HG03342 (cell line): ENCODE data around the gene IGSF5.
"Not testable (repeated sequence)": the region's sequence is repeated elsewhere in the genome, so short reads cannot be mapped to it uniquely, and the experiment has no call there.

Experiments used
- ATAC-seq: cut with Tn5 transposase; IDR thresholded peaks from one replicate; pipeline ENCODE4 v1.9.1; 2021; ENCODE audit warnings: mild to moderate bottlenecking, moderate library complexity; ENCODE audit not compliant: unreplicated experiment

The IGSF5 gene

DNA sequence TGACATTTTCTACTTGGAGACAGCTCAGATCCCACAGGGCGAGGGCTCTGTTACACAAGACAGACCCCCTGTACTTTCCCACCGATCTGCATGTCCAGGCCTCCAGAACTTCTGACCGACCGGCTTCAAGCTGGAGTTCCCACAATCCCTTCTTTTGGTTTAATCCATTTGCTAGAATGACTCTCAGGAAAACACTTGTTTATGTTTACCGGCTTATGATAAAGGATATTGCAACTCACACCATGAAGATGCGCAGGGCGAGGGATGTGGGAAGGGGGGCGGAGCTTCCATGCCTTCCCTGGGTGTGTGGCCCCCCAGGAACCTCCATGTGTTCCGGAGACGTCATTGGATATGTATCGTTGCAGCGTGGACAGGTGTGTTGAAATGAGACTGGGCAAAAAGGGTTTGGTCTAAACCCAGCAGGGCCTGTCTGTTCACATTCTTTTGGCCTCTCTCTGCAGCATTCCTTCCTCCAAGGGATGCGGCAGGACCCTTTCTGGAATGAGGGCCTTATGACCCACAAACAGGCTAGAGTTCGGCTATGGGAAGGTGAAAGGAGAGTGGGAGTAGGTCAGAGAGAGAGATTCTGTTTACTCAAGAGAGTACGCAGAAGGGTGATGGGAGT, 7.5 kb upstream of the IGSF5 start:
- no peak for ATAC-seq

DNA sequence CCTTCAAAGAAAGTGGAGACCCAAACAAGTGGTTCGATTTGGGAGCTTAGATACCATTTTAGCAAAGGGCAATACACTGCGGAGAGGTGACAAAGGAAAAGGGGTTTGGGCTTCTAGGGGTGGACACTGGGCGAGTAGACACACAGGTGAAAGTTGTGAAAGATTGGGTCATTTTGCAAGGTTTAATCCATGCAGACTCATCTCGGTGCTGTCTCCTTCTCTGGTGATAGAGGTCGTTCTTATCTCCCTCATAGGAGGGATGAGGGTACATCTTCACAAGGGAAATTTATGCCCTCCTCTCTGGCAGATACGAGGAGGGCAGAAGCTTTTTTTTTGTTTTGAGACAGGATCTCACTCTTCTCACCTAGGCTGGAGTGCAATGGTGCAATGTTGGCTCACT, 6.4 kb upstream of the IGSF5 start:
- no peak for ATAC-seq

DNA sequence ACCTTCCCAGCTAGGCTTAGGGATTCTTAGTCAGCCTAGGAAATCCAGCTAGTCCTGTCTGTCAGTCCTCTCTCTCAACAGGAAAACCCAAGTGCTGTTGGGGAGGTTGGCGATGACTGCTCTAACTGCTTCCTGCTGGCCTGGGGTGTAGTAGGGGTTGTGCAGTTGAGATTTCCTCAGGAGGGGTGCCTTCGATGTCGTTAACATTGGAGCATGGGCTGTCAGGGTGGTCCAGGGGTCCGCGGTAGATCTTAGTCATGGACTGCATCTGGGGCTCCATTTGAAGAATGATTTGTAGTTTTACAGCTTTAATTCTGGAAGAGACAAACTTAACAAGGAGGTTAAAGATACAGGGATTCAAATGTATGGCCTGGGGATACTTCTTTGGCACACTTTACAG, 5.5 kb upstream of the IGSF5 start:
- ATAC-seq = not testable (repeated sequence)

DNA sequence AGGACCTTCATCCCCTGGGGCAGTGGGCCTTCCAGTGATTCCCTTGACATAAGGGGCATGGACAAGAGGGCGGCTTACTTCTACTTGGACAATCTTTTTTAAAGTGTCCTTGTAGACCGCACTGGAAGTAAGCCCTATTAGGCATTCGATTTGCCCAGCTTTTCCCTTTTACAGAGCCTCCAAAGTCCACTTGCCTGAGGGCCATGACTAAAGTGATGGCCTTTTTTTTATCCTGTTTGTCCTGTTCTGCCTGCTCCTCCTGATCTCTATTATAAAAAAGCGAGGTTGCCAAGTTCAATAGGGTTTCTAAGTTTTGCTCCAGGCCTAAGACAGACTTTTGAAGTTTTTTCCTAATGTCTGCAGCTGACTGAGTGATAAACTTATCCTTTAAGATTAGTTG, 2.4 kb upstream of the IGSF5 start:
- not testable (repeated sequence) for ATAC-seq

DNA sequence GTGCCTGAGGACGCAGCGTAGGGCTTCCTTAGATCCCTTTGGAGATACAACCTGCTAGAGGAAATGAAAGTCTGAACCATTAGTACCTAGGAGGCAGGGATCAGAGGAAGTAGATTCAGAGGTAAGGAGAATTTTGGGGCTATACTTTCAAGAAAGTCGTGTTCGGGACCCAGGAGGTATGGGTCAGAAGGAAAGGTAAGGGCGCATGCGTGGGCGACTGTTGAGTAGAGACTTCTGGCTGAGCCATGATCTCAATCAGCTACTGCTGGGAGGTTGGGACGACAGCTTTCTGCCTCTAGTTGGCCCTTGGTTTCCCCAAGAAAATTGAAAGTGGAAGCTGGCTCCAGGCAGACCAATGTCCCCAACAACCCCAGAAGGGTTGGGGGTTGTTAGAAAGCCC, 349 bp downstream of the IGSF5 start:
- not testable (repeated sequence) for ATAC-seq

DNA sequence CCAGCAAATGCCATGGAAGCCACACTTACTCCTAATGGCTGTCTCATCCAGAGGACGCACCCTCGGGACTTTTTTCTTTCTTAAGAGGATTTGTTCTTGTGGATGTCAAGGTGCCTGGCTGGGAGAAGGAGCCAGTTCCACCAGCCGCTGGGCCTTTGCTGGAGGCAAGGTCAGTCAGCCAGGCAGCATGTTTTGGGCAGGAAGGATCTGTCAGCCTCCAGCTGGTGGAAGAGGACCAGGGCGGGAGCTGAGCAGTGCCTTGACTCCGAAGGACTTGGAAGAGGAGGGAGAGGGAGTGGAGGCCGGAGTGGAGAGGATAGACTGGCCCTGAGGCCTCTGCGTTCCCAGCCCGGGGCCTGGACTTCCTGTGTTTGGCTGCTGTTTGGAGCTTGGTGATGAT, 5.7 kb downstream of the IGSF5 start:
- no peak for ATAC-seq

DNA sequence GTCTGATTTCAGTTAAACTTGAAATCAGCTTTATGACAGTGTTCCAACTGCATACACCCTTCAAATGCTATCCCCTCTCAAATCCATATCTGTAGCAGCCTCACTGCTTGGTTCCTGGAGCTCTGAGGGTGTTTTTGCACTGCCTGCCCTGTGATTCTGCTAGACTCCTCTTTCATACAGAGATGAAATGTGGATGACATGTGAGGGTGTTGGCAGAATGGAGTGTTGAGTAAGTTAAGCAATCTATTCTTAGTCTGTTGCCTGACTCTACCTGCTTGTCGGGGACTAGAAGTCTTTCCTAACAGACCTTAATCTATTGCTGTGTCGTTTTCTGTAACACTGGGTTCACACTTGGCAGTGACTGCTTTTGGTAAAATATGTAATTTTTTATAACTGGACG, 9.8 kb downstream of the IGSF5 start:
- ATAC-seq = no peak

DNA sequence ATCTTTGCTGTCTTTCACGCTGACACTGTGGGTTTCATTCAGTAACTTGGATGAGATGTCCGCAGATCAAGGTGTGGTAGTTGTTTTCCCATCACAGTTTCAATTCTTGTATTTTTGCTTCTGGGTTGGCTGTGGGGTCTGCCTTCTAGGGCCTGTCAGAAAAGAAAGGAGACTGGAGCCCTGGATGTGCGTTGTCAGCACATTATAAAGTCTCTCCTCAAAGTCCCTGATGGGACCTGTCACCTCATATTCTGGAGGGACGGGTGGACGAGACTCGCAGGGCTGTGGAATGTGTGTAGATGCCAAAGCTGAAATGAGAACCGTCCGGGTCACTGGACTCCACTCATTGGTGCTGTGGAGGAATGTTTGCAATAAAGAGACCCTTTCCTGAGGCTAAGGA, 11.3 kb downstream of the IGSF5 start:
- no peak for ATAC-seq

DNA sequence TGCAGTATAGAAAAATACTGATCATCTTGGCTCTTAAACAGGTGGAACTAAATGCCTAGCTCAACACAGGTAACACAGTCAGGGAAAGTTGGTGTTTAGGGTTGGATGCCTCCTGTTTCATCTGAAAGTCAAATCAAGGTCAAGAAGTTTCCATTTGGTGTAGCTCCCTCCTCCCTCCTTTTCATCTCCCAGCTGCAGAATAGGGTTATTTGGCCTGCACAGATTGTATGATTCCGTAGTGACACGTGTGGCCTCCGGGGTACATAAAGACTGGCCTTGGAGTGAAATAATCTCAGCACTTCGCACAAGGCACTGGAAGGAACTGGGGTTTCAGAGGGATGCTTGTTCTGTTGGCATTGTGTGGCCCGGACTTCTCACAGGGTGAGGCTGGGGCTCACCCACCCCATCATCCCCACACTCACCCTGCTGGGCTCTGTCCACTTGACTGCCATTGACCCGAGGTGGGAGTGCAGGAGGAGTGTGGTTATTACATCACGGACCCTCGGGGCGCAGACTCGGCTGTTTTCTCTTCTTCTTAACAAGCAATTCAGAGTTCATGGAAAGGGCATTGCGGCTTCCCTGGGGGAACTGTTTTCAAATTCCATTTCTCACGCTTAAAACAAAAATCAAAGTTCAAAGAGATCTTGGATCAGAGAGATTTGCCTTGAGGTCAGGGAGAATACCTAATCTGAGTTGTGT, 18.4 kb downstream of the IGSF5 start:
- ATAC-seq = no peak

DNA sequence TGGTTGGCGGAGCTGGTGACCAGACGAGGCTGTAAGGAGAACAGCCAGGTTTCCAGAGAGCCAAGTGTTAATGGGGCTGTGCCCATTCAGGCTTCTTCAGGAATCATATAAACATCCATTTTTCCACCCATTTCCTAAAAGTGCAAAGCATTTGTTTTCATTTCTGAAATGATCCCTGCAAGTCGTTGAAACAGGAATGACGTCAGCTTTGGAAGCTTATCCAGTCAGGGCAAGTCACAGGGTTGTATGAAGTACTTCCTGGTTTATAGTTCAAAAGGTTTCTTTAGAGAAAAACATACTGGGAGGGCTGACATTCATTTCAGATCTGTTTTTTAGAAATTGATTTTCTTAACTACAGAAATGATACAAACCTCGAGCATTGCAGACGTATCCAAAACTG, 29.2 kb downstream of the IGSF5 start:
- ATAC-seq = no peak

DNA sequence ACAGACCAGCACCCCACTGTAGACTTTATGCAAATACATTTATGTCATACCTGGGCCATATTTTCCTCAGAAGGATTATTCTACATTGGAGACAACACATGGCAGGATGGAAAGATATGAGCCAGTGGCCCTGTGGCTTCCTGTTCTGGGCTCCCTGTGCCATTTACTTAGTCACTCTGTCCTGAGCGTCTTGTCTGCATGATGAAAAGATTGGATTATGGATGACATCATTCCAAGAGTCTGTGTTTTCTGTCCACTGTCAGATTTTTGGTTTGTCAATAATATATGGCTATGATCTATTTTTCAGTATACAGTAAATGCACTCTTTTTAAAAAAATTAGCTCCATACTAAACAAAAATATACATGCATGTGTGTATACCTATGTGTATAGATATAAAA, 30.8 kb downstream of the IGSF5 start:
- no peak for ATAC-seq

DNA sequence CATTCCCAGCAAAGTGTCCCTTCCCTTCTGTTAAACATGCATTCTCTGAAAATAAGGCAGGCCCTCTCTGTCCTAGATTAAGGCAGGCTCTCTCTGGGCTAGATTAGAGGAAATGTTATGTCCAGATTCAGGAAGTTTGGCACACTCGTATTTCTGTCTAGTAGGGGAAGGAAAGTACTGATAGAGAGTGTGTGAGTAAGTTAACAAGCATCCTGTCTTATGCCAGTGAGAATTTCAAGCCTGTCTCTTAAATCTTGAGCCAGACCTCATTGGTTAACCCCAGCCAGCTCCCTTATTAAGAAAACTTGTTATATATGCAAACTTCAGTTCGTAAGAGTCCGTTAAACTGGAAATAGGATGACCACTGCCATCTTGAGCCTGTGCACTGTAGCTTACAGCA, 31.6 kb downstream of the IGSF5 start:
- ATAC-seq = no peak

DNA sequence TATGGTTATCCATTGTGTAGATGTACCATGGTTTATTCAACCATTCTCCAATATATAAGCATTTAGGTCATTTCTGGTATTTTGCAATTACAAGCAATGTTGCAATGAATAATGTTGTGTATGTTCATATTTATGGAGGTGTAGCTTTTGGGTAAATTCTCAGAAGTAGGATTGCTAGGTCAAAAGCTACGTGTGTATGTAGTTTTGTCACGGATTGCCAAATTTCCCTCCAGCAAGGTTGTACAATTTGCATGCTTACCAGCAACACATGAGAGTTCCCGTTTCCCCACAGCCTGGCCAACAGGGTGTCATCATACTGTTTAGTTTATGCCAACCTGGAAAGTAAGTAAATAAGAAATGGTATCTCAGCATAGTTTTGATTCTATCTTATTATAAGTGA, 36.3 kb downstream of the IGSF5 start:
- ATAC-seq = no peak

DNA sequence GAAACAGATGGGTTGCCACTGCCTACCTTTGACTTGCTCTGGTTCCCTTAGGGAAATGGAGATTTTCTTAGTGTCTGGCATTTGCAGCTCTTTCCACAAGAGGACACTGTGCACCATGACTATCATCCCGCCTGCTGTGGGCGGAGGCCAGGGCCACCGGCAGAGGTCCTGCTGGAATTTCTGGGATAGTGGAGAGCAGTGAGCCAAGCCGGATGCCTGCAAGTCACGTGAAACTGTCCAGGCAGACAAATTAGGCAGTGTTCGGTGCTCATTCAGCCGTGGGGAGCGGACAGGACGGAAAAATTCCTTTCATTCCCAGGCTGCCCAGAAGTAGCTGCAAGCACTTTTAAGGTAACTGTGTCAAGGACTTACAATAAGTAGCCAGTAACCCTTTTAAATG, 43.4 kb downstream of the IGSF5 start:
- no peak for ATAC-seq

DNA sequence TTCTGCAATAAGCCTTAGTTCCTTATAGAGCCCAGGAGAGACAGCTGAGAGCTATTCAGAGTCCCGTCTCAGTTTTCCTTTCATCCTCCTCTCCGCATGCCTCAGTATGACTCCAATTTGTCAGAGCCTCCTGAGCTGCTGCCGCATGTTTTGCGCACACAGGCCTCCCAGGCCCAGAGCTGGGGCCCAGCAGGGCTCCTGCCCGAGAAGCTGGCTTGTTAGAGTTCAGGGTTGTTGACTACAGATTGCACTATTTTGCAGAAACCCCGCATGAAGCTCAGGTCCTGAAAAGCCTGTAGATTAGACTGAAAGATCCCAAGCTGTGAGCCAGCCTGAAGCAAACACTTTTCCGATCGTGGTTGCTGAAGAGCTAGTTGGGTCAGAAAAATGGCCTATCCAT, 51.5 kb downstream of the IGSF5 start:
- no peak for ATAC-seq

DNA sequence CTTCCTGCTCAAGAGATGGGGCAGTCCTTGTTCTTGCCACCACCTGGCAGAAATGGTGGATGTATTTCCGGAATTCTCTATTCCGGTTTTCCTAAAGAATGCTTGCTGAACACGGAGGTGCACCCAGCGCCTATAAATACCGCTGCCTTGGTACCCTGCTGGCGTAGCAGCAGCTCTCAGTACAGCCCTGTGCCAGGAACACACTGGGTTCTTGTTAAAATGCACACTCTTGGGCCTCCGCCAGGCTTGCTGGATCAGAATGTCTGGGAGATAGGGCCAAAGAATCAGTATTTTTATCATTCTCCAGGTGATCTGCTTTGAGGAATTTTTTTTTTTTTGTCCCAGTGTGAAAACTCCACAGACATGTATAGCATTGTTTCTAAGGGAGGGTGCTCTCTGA, 54.2 kb downstream of the IGSF5 start:
- no peak for ATAC-seq

DNA sequence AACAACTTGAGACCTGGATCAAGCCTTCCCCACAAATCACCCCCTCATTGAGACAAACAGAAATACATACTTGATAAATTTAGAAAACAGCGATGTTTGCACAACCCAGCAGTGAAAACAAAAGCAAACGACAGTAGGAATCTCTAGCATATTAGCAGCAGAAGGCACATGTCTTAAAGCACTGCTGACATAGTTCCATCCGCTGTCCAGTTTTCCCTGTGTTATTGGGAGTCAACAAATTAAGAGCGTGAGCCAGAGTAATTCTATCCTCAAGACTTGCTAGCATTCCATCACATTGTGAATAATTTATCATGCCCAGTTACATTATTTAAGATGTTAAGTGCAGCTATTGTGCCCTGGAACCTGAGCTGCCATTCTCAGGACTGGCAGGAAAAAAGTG, 55.3 kb downstream of the IGSF5 start:
- no peak for ATAC-seq

DNA sequence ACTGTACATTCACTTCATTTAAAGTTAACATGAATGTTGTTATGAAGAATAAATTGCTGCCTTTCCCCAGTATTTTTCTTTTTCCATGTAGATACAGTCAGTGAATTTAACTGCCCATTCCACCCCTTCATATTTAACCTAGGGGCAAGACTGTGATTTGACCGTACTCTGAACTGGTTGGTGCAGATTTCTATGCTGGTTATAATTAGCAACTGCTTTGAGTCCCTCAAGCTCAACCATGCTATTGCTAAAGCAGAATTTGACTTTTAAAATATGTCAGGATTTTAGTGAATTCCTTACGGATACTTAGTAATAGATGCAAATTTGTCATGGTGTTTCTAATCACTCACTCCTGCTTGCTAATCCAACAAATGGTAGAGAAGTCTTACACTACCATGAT, 57.2 kb downstream of the IGSF5 start:
- no peak for ATAC-seq

DNA sequence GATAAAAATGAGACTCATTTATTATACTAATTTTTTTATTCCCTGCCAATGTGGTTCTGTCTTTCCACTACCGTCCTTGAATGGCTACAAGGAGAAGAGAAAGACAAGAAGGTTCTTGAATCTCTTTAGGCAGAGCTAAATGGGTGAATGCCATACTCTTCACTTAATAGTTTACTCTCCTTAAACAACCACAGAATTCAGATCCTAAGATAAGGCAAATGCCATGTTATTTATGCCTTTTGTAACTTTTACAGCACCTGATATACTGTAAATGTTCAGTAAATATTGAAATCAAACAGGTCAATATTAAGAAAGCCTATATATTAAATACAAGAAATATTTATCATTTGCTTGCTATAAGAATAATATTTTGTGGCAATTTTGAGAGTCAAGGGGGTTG, 58.4 kb downstream of the IGSF5 start:
- ATAC-seq = no peak

DNA sequence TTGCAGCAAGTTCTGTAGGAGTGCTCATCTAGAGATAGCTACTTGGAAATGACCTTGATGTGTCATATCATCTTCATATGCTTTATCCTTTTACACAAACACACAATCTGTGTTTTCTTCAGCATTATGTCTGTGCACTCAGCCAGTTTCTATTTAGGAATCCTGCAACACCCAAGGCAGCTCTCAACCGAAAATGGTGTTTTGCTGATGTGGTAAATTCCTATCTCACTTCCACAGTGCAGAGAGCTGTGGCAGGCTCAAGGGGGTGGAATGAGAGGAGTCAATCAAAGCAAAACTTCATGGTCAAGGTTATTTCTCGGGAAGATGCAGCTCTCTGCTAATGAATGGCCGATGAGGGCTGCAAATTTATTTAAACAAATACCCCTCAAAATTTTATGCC, 59.3 kb downstream of the IGSF5 start:
- ATAC-seq = no peak

DNA sequence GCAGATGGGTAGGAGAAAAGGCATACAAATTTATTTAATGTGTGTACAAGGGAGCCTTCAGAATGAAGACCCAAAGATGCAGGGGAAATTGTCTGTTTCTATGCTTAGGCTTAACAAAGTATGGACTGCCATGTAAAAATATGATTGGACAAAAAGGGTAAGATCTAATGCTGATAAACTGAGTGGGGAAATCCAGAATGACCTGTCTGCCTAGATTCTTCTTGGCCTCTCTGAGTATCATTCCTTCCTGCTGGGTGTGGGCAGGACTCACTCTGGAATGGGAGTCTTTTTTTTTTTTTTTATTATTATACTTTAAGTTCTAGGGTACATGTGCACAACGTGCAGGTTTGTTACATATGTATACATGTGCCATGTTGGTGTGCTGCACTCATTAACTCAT, 61.0 kb downstream of the IGSF5 start:
- ATAC-seq = no peak

DNA sequence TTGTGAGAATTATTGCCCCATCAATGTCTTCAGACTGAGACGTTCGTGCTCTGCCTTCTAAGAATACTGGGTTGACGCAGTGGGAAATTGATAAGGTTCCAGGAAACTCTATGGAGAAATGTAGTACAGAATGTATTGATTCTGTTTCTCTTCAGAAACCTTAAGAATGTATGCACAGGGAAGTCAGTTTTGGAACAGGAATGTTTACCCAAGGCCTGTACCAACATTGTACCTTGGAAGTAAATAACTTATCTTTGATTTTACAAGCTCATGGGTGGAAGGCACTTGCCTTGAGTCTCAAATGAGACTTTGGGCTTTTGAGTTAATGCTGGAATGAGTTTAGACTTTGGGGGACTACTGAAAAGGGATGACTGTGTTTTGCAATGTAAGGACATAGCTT, 62.8 kb downstream of the IGSF5 start:
- no peak for ATAC-seq

DNA sequence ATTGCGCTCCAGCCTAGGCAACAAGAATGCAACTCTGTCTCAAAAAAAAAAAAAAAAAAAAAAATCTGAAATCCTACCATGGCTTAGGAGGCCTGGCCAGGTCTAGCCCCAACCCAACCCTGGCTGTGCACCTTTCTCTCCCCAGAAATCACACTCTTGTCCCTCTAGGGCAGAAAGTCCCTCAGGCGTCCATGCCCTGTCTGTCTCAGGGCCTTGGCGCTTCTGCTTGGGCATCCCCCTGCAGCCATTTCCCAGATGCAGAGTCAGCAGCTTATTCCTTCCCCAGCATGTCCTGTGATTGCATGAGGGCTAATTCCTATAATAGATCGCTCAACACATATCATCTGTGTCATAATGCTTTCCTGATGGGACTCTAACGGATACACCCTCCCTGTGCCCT, 65.0 kb downstream of the IGSF5 start:
- no peak for ATAC-seq
